Cardiac muscle cell (in vitro differentiated cells and primary cell): Measurements from ENCODE around the gene ZNF629. TPM values are rescaled to one million over a fixed set of nuclear protein-coding genes. Genes with fewer than 3 reads are reported as not detected.

Experiments
- DNase-seq, 2 donors: peaks; one replicate each; pipeline versions ENCODE4 v3.0.0 to v3.0.0-alpha.2; 2010 to 2017; ENCODE audit warnings: low read depth in 1 of 2, low spot score in 1 of 2
- H3K27ac ChIP-seq: fragments of 200-600 bp; sonication (generic); 2 replicates; pipeline ENCODE4 v1.5.1; 2016
- H3K27me3 ChIP-seq: fragments of 200-600 bp; sonication (generic); 2 replicates; pipeline ENCODE4 v1.6.0; 2016; ENCODE audit warnings: control low read depth
- H3K36me3 ChIP-seq: fragments of 200-600 bp; sonication (generic); 2 replicates; pipeline ENCODE4 v1.5.1; 2016; ENCODE audit warnings: control low read depth
- H3K4me1 ChIP-seq: fragments of 200-600 bp; sonication (generic); 2 replicates; pipeline ENCODE4 v1.8.1; 2017; ENCODE audit warnings: low read depth, mild to moderate bottlenecking, mixed run types
- H3K4me3 ChIP-seq: fragments of 200-600 bp; sonication (generic); 2 replicates; pipeline ENCODE4 v1.5.1; 2016; ENCODE audit warnings: mild to moderate bottlenecking
- H3K9me3 ChIP-seq: fragments of 200-600 bp; sonication (generic); 2 replicates; pipeline ENCODE4 v1.5.1; 2017; ENCODE audit warnings: low read depth, mild to moderate bottlenecking, control low read depth
- polyA plus RNA-seq: library from polyadenylated mRNA; unstranded; fragments of >200 nt; fragmentation: Nextera tagmentation; extraction: Ambion mirVana; gene quantifications from 2 replicates; pipeline ENCODE4 v1.2.1, GENCODE V29; 2016
- total RNA-seq: library from RNA; depleted of rRNA; stranded (reverse); fragments of >200 nt; gene quantifications from 2 replicates; pipeline ENCODE4 v1.2.3, GENCODE V29; 2016
- TF ChIP-seq, protein P1 (sequence below): IDR thresholded peaks from 2 replicates; pipeline ENCODE4 v1.5.1; 2012; ENCODE audit warnings: low read depth, mild to moderate bottlenecking, low read length

Gene ZNF629
- total and polyA plus RNA-seq, 2 experiments from 2014 or later = 20.1 to 50.9 TPM

DNA sequence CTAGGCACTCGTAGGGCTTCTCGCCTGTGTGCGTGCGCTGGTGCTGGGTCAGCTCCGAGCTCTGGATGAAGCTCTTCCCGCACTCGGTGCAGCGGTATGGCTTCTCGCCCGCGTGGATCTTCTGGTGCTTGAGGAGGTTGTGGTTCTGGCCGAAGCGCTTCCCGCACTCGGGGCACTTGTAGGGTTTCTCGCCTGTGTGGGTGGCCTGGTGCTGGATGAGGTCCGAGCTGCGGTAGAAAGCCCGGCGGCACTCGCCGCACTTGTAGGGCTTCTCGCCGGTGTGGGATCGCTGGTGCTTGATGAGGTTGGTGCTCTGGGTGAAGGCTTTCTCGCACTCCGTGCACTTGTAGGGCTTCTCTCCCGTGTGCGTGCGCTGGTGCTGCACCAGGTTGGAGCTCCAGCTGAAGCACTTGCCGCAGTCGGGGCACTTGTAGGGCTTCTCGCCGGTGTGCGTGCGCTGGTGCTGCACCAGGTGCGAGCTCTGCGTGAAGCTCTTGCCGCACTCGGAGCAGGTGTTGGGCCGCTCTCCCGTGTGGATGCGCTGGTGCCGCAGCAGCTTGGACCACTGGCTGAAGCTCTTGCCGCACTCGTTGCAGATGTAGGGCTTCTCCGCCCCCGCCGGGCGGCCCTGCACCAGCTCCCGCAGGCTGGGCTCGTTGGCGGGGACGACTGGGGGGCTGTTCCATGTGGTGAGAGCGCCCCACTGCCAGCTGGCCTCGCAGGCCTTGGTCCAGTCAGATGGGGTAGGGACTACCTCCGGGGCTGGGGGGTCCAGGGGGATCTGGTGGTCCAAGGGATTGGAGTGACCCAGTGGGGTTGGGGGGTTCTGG, 3.5 kb downstream of the ZNF629 start:
- H3K36me3 ChIP-seq = peaks cover 27% of the 10 kb centered on the region
- TF ChIP-seq, protein P1, sequence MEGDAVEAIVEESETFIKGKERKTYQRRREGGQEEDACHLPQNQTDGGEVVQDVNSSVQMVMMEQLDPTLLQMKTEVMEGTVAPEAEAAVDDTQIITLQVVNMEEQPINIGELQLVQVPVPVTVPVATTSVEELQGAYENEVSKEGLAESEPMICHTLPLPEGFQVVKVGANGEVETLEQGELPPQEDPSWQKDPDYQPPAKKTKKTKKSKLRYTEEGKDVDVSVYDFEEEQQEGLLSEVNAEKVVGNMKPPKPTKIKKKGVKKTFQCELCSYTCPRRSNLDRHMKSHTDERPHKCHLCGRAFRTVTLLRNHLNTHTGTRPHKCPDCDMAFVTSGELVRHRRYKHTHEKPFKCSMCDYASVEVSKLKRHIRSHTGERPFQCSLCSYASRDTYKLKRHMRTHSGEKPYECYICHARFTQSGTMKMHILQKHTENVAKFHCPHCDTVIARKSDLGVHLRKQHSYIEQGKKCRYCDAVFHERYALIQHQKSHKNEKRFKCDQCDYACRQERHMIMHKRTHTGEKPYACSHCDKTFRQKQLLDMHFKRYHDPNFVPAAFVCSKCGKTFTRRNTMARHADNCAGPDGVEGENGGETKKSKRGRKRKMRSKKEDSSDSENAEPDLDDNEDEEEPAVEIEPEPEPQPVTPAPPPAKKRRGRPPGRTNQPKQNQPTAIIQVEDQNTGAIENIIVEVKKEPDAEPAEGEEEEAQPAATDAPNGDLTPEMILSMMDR = no peak
- H3K9me3 ChIP-seq = no peaks in the 10 kb centered on the region

DNA sequence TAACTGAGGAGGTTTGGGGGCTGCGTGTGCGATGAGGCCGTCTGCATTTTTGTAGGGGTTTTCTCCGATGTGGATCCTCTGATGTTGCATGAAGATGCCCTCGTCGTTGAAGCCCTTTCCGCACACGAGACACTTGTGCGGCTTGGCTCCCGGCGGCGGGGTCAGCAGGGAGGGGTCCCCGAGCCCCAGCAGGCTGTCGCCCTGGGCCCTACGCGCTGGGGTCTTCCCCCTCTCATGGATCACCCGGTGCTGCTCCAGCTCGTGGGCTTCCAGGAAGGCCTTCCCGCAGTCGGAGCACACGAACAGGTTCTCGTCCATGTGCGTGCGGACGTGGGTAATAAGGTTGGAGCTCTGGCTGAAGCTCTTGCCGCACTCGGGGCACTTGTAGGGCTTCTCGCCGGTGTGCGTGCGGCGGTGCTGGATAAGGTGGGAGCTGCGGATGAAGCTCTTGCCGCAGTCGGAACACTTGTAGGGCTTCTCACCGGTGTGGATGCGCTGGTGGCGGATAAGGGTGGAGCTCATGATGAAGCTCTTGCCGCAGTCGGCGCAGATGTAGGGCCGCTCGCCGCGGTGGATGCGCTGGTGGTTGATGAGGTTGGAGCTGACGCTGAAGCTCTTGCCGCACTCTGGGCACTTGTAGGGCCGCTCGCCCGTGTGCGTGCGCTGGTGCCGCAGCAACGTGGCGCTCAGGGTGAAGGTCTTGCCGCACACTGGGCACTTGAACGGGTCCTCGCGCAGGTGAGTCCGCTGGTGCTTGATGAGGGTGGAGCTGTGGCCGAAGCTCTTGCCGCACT, 4.3 kb downstream of the ZNF629 start:
- DNase-seq = no peak
- Histone ChIP-seq H3K27me3 (no peaks in the 10 kb centered on the region), H3K4me3 (no peak overlapping the region), H3K36me3 (peaks cover 27% of the 10 kb centered on the region), H3K4me1 (peaks cover 23% of the 10 kb centered on the region), H3K27ac (no peak overlapping the region), H3K9me3 (no peaks in the 10 kb centered on the region)
- TF ChIP-seq, protein P1 = no peak

More for the DNA sequence above, 3.5 kb downstream of the ZNF629 start:
- Histone ChIP-seq H3K4me3 (no peak overlapping the region), H3K27ac (no peak overlapping the region), H3K27me3 (no peaks in the 10 kb centered on the region), H3K4me1 (peaks cover 14% of the 10 kb centered on the region)
- DNase-seq = no peak

DNA sequence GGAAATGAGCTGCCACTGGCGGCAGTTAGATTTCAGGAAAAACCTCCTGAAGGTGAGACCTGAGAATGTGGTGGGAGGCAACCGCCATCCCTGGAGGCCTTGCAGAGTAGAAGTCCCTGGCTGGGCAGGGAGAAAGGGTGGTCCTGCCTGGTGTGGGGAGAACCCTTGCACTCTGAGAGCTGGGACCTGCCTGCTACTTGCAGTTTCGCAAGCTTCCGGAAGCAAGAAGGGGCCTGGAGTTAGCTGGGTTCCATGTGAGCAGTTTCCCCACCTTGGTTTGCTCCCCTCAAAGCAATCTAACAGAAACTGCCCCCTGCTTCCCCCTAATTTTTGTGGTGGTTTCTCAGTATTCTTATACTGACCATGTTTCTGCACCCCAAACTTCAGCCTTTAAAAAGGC, 6.5 kb downstream of the ZNF629 start:
- TF ChIP-seq, protein P1 = no peak
- Histone ChIP-seq H3K9me3 (no peaks in the 10 kb centered on the region), H3K36me3 (peaks cover 27% of the 10 kb centered on the region), H3K4me1 (peaks cover 25% of the 10 kb centered on the region), H3K27me3 (no peaks in the 10 kb centered on the region), H3K4me3 (no peak overlapping the region), H3K27ac (peak overlapping the region; percentile 82)
- no peak for DNase-seq

DNA sequence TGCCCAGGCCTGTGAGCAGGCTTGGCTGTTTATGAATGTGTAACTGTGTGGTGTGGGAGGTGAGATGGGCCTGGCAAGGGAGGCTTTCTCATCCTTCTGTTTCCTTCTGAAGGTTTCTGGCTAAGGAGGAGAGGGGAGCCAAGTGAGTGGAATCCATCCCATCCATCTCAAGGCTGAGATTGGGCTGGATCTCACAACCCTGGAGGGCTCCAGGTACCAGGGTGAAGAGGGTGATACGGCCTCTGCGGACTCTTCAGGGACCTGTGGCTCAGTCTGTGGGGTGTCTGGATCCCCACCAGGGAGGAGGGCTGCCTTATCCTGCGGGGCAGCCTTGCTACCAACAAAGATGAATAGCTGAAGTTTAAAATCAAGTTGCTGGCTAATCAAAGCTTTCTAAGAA, 7.0 kb downstream of the ZNF629 start:
- peaks cover 22% of the 10 kb centered on the region for H3K4me1 ChIP-seq
- TF ChIP-seq, protein P1 = no peak
- H3K27ac ChIP-seq = peak overlapping the region; percentile 82
- H3K27me3 ChIP-seq = no peaks in the 10 kb centered on the region
- H3K9me3 ChIP-seq = no peaks in the 10 kb centered on the region
- no peak overlapping the region for H3K4me3 ChIP-seq
- H3K36me3 ChIP-seq = peaks cover 27% of the 10 kb centered on the region
- no peak for DNase-seq

DNA sequence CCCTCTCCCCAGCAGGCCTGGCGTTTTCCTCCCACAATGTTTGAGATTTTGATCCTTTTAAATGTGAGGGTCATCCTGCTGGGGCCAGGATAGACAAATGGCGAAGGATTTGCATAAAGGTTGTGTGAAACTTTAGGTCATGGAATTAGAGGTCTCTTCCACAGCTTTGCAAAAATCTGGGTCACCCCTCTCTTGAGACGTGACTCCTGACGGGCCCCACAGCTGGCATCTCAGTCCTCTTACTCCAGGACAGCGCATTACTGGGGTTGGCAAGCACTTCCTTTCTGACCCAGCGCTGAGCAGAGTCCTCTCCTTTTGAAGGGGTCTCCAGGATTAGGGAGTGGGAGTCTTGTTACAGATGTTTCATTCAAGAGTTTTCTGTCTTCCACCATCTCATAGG, 7.4 kb downstream of the ZNF629 start:
- no peaks in the 10 kb centered on the region for H3K9me3 ChIP-seq
- H3K27ac ChIP-seq = peak overlapping the region; percentile 82
- H3K36me3 ChIP-seq = peaks cover 27% of the 10 kb centered on the region
- no peak overlapping the region for H3K4me3 ChIP-seq
- TF ChIP-seq, protein P1 = no peak
- H3K27me3 ChIP-seq = no peaks in the 10 kb centered on the region
- peaks cover 25% of the 10 kb centered on the region for H3K4me1 ChIP-seq
- DNase-seq = no peak
